ENCODE results near the gene NEK5.
"Not testable (repeated sequence)": the region's sequence is repeated elsewhere in the genome, so short reads cannot be mapped to it uniquely, and the experiment has no call there.

NEK5 gene

DNA sequence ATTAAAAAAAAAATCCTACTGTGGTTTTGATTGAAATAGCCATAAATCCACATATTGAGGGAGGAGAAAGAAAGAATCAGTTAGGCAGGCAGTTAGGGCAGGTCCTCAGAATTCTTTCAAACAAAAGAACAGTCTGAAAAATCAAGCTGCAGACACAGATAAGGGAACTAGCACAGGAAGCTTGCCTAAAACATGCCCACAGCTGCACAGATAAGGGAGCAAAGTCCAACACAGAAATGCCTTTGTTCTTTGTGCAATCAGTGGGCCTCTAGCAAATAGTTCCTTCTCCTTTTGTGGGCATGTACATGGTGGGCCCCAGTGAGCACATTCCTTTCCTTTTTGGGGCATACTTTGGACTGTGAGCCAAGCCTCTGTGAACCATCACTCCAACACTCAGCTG lies 61.6 kb downstream of the NEK5 start:
- no peak for DNase-seq (ENCODE audit: low spot score)

GRCh38 chr13:52061587-52061986 lies 67.3 kb downstream of the NEK5 start:
- no peak for DNase-seq (ENCODE audit: low spot score)

GRCh38 chr13:52061064-52061463 lies 67.8 kb downstream of the NEK5 start:
- DNase-seq (ENCODE audit: low spot score): not testable (repeated sequence)

GRCh38 chr13:52053460-52053859 lies 75.4 kb downstream of the NEK5 start:
- DNase-seq (ENCODE audit: low spot score): no peak

GRCh38 chr13:52051400-52051799 lies 77.5 kb downstream of the NEK5 start:
- no peak for DNase-seq (ENCODE audit: low spot score)

DNA sequence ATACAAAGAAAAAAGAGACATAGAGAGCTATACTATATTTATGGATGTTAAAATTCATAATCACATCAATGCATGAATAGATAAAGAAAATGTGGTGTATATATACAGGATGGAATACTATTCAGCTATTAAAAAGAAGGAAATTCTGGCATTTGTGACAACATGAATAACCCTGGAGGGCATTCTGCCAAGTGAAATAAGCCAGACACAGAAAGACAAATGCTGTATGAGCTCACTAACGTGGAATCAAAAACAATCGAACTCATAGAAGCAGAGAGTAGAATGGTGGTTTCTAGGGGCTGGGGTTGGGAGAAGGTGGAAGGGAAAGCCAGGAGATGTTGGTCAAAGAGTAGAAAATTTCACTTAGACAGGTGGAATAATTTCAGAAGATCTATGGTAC lies 80.4 kb downstream of the NEK5 start:
- DNase-seq (ENCODE audit: low spot score): no peak

DNA sequence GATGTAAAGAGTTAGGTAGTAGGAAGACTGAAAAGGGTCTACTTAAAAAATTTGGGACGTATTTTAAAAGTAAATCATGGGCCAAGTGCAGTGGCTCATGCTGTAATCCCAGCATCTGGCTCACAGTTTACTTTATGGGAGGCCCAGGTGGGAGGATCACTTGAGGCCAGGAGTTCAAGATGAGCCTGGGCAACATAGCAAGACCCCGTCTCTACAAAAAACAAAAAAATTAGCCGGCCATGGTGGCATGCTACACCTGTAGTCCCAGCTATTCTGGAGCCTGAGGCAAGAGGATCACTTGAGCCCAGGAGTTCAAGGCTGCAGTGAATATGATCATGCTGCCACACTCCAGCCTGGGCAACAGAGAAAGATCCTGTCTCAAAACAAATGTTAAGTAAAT lies 81.4 kb downstream of the NEK5 start:
- DNase-seq (ENCODE audit: low spot score): no peak

DNA sequence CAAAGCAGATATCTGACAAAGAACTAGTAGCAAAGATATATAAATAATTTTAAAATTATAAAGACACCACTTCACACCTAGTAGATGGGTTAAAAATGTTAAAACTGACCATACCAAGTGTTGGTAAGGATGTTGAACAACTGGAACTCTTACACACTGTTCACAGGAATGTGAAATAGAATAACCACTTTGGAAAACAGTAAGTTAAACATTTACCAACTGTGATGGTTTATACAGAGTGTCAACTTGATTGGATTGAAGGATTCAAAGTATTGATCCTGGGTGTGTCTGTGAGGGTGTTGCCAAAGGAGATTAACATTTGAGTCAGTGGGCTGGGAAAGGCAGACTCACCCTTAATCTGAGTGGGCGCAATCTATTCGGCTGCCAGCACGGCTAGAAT lies 85.2 kb downstream of the NEK5 start:
- no peak for DNase-seq (ENCODE audit: low spot score)

- no peak for DNase-seq (ENCODE audit: low spot score)
These were observed 92.8 kb downstream of the NEK5 start for GRCh38 chr13:52036037-52036436.

- no peak for DNase-seq (ENCODE audit: low spot score)
These were observed 94.2 kb downstream of the NEK5 start for GRCh38 chr13:52034616-52035226.

- no peak for DNase-seq (ENCODE audit: low spot score)
These were observed 95.8 kb downstream of the NEK5 start for GRCh38 chr13:52033039-52033438.

- not testable (repeated sequence) for DNase-seq (ENCODE audit: low spot score)
These were observed 98.5 kb downstream of the NEK5 start for GRCh38 chr13:52030401-52030800.

DNA sequence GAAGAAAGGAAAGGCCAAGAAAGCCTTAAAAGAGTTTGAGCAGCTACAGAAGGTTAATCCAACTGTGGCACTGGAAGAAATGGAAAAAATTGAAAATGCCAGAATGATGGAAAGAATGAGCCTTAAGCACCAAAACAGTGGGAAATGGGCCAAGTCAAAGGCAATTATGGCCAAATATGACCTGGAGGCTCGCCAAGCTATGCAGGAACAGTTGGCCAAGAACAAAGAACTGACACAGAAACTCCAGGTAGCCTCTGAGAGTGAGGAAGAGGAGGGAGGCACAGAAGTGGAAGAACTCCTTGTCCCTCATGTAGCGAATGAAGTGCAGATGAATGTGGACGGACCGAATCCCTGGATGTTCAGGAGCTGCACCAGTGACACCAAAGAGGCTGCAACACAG lies 99.3 kb downstream of the NEK5 start:
- DNase-seq (ENCODE audit: low spot score): no peak

DNA sequence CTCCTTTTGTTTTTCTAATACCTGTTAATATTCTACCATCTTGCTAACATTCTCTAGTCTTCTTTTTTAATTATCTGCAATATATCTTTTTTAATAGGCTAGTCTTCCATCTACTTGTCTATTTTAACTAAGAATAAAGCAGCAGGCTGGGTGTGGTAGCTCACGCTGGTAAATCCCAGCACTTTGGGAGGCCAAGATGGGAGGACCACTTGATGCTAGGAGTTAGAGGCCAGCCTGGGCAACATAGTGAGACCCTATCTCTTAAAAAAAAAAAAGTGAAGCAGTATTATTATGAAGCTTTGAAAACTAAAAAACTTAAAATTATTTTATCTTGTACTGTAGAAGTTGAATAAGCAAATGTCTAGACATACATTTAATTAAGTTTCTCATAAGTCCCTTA lies 101.0 kb downstream of the NEK5 start:
- no peak for DNase-seq (ENCODE audit: low spot score)

- no peak for DNase-seq (ENCODE audit: low spot score)
These were observed 102.6 kb downstream of the NEK5 start for GRCh38 chr13:52026246-52026626.

DNA sequence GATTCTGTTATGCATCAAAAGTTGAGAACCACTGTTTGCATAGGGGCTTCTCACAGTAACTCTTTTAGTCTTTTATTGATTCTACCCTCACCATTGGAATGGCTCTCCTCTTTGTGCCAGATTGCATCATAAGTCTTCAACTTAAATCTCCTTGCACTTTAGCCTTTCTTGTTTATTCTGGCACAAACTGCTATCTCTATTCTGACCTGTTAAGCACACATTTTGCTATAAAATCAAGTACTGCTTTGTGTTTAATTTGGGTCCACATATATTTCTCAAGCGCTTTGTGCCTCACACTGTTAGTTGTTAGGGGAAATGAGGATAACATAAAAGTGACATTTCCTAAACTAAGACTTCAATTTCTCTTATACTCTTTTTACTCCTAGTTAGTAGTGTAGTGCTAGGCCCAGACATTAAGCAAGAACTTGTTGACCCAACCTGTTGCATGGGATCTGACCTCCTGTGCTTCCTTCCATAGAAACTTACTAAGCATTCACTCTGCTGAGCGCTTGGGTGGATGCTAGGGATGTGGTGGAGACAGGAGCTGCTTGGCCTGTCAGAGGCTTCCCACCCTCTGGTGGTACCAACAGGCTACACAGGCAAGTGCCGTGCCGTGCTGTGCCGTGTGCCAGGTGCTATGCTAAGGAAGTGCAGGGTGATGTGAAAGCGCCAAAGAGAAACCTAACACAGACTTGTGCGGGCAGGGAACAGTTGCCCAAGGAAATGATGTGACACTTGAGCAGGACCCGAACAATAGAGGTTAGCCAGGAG lies 103.2 kb downstream of the NEK5 start:
- DNase-seq (ENCODE audit: low spot score): no peak

DNA sequence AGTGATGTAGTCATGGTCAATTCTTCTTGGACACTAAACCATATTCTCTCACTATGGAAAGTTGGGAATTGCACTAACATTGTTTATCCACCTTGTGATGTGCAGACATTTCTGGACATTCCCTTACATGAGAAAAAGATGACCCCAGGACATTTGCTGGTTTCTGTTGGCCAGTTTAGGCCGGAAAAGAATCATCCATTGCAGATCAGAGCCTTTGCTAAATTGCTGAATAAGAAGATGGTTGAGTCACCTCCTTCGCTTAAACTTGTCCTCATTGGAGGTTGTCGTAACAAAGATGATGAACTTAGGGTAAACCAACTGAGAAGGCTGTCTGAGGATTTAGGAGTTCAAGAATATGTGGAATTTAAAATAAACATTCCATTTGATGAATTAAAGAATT lies 104.4 kb downstream of the NEK5 start, which contains the start of gene UTP14C:
UTP14C (plus strand) TSS at position 211 of the 400 bp plus-strand sequence. CDS start 4,114 bp downstream, outside the sequence.
- no peak for DNase-seq (ENCODE audit: low spot score)

GRCh38 chr13:52022356-52022755 lies 106.5 kb downstream of the NEK5 start:
- no peak for DNase-seq (ENCODE audit: low spot score)

- DNase-seq (ENCODE audit: low spot score): no peak
These were observed 108.7 kb downstream of the NEK5 start for GRCh38 chr13:52020191-52020590.

- DNase-seq (ENCODE audit: low spot score): no peak
These were observed 112.6 kb downstream of the NEK5 start for GRCh38 chr13:52016296-52016695.

GRCh38 chr13:52012512-52012836 lies 116.4 kb downstream of the NEK5 start:
- no peak for DNase-seq (ENCODE audit: low spot score)

- peak; percentile 99 for DNase-seq (ENCODE audit: low spot score)
These were observed 117.0 kb downstream of the NEK5 start, which contains the start of gene ALG11 for GRCh38 chr13:52011632-52012511. Gene ALG11, plus strand, starts transcription at chr13:52012398. Its CDS starts 21 bp downstream, at chr13:52012419.
